Common myeloid progenitor, CD34-positive (primary cell): Measurements from ENCODE around the gene BCAR1.

Source experiments
- CTCF ChIA-PET: fragments of 350-600 bp; sonication (Branson Sonifier 250); formaldehyde crosslinking; loops from one replicate; lab custom pipeline; 2021; ENCODE audit warnings: antibody characterized with exemption; lab: Charles Lee
- POLR2A ChIA-PET: fragments of 350-600 bp; sonication (Branson Sonifier 250); formaldehyde crosslinking; loops from one replicate; lab custom pipeline; 2021; ENCODE audit warnings: antibody characterized with exemption; lab: Charles Lee
- DNase-seq, 3 donors: peaks; one replicate each; pipeline versions ENCODE4 v3.0.0 to v3.0.0-alpha.2; 2013
- H3K27ac ChIP-seq, 2 experiments: 1 replicate in 1 of 2; 2 replicates in 1 of 2; pipeline ENCODE4 v1.7.0; 2013; ENCODE audit warnings: inconsistent platforms in 2 of 2, low read length in 2 of 2, mild to moderate bottlenecking in 2 of 2, low read depth in 1 of 2, moderate library complexity in 1 of 2; ENCODE audit not compliant: severe bottlenecking in 2 of 2, insufficient read depth in 1 of 2, poor library complexity in 1 of 2
- H3K27me3 ChIP-seq, 5 experiments: replicated peaks in 2 of 5; 1 replicate in 3 of 5; 2 replicates in 2 of 5; pipeline versions ENCODE4 v1.6.1 to v1.7.0; 2013; ENCODE audit warnings: low read length in 4 of 5, mild to moderate bottlenecking in 2 of 5, moderate library complexity in 2 of 5, inconsistent platforms in 1 of 5; ENCODE audit not compliant: insufficient read depth in 5 of 5, control insufficient read depth in 4 of 5
- H3K36me3 ChIP-seq, 4 experiments: 1 replicate in 2 of 4; 2 replicates in 2 of 4; pipeline versions ENCODE4 v1.6.1 to v1.7.0; 2013; ENCODE audit warnings: low read length in 3 of 4, control low read depth in 1 of 4, mild to moderate bottlenecking in 1 of 4; ENCODE audit not compliant: control insufficient read depth in 4 of 4, insufficient read depth in 4 of 4
- H3K4me1 ChIP-seq, 4 experiments: 1 replicate in 3 of 4; 2 replicates in 1 of 4; pipeline versions ENCODE4 v1.6.1 to v1.7.1; 2013; ENCODE audit warnings: low read length in 3 of 4, mild to moderate bottlenecking in 3 of 4, control low read depth in 1 of 4, inconsistent platforms in 1 of 4, moderate library complexity in 1 of 4; ENCODE audit not compliant: control insufficient read depth in 4 of 4, insufficient read depth in 4 of 4; ENCODE audit errors: control extremely low read depth in 1 of 4
- H3K4me3 ChIP-seq, 7 experiments: 1 replicate in 4 of 7; 2 replicates in 3 of 7; pipeline versions ENCODE4 v1.5.1 to v1.7.0; 2013; ENCODE audit warnings: mild to moderate bottlenecking in 7 of 7, low read length in 6 of 7, moderate library complexity in 6 of 7, inconsistent platforms in 2 of 7, low read depth in 2 of 7, control low read depth in 1 of 7; ENCODE audit not compliant: insufficient read depth in 4 of 7, control insufficient read depth in 1 of 7; ENCODE audit errors: extremely low read depth in 1 of 7
- H3K9me3 ChIP-seq, 5 experiments: 1 replicate in 4 of 5; 2 replicates in 1 of 5; pipeline versions ENCODE4 v1.6.1 to v1.7.1; 2013; ENCODE audit warnings: low read length in 4 of 5, mild to moderate bottlenecking in 2 of 5, inconsistent platforms in 1 of 5, low read depth in 1 of 5, moderate library complexity in 1 of 5; ENCODE audit not compliant: control insufficient read depth in 4 of 5, insufficient read depth in 2 of 5; ENCODE audit errors: control extremely low read depth in 1 of 5
- WGBS: methylation state at CpG from one replicate; pipeline ENCODE4 v1.1.5; 2013; ENCODE audit not compliant: insufficient coverage; 5-methylcytosine and 5-hydroxymethylcytosine counted together

The BCAR1 gene

GRCh38 chr16:75248536-75249380, 2.7 kb downstream of the BCAR1 start:
- Histone ChIP-seq H3K36me3 (no peaks in the 10 kb centered on the region), H3K4me1 (peaks cover 0 to 15% (median 13%) of the 10 kb centered on the region in 4 experiments), H3K27ac (no peak overlapping the region), H3K27me3 (peaks cover 0 to 97% (median 30%) of the 10 kb centered on the region in 5 experiments), H3K4me3 (no peak overlapping the region), H3K9me3 (no peaks in the 10 kb centered on the region)
- no peak for DNase-seq
- WGBS, result 93% methylated on average over 16 of the region's 17 CpGs
- ChIA-PET CTCF (interaction anchor here (1.8 to 2.2 kb wide), 2 partner anchors 15 kb away, joined by 9 read pairs; no protein-coding TSS in a partner anchor), POLR2A (interaction anchor here (0.6 kb wide), 1 partner anchor 31 kb away, joined by 4 read pairs; no protein-coding TSS in a partner anchor)

GRCh38 chr16:75248142-75248535, 3.3 kb downstream of the BCAR1 start:
- H3K27ac ChIP-seq, result no peak overlapping the region
- no peaks in the 10 kb centered on the region for H3K9me3 ChIP-seq
- ChIA-PET CTCF (interaction anchor here (1.0 to 2.2 kb wide), 2 partner anchors 15 to 131 kb away, joined by 3 to 9 read pairs; no protein-coding TSS in a partner anchor), POLR2A (interaction anchor here (0.6 kb wide), 1 partner anchor 31 kb away, joined by 4 read pairs; no protein-coding TSS in a partner anchor)
- peaks cover 0 to 97% (median 33%) of the 10 kb centered on the region in 5 experiments for H3K27me3 ChIP-seq
- no peaks in the 10 kb centered on the region for H3K36me3 ChIP-seq
- DNase-seq, result no peak
- H3K4me1 ChIP-seq, result peaks cover 0 to 15% (median 13%) of the 10 kb centered on the region in 4 experiments
- H3K4me3 ChIP-seq, result no peak overlapping the region
- 71% methylated on average over 11 of the region's 13 CpGs for WGBS

GRCh38 chr16:75247249-75247648, 4.2 kb downstream of the BCAR1 start:
- POLR2A ChIA-PET, result no interaction called here
- CTCF ChIA-PET, result interaction anchor here (1.0 to 2.2 kb wide), 2 partner anchors 14 to 132 kb away, joined by 3 to 9 read pairs; no protein-coding TSS in a partner anchor
- no peak overlapping the region for H3K27ac ChIP-seq

GRCh38 chr16:75246504-75247205, 4.8 kb downstream of the BCAR1 start:
- peaks cover 0 to 14% (median 12%) of the 10 kb centered on the region in 4 experiments for H3K4me1 ChIP-seq
- H3K27me3 ChIP-seq, result peaks cover 0 to 96% (median 24%) of the 10 kb centered on the region in 5 experiments
- 92% methylated on average over 9 of the region's 12 CpGs for WGBS
- no peak overlapping the region for H3K27ac ChIP-seq
- no peak overlapping the region for H3K4me3 ChIP-seq
- no peaks in the 10 kb centered on the region for H3K9me3 ChIP-seq
- CTCF ChIA-PET, result interaction anchor here (0.7 to 2.2 kb wide), 2 partner anchors 13 kb away, joined by 3 to 9 read pairs; no protein-coding TSS in a partner anchor
- no peak for DNase-seq
- POLR2A ChIA-PET, result no interaction called here
- no peaks in the 10 kb centered on the region for H3K36me3 ChIP-seq

More at GRCh38 chr16:75247249-75247648, 4.2 kb downstream of the BCAR1 start:
- H3K9me3 ChIP-seq, result no peaks in the 10 kb centered on the region
- WGBS, result 97% methylated on average over 13 of the region's 13 CpGs
- no peak for DNase-seq
- H3K27me3 ChIP-seq, result peaks cover 0 to 97% (median 27%) of the 10 kb centered on the region in 5 experiments
- no peak overlapping the region for H3K4me3 ChIP-seq
- H3K36me3 ChIP-seq, result no peaks in the 10 kb centered on the region
- H3K4me1 ChIP-seq, result peaks cover 0 to 15% (median 13%) of the 10 kb centered on the region in 4 experiments

- H3K27ac ChIP-seq, result no peak overlapping the region
- POLR2A ChIA-PET, result no interaction called here
Observed at GRCh38 chr16:75244844-75245758, 6.3 kb downstream of the BCAR1 start.

GRCh38 chr16:75244225-75244809, 7.1 kb downstream of the BCAR1 start:
- 93% methylated on average over 7 of the region's 7 CpGs for WGBS
- no peak for DNase-seq
- H3K27ac ChIP-seq, result no peak overlapping the region
- CTCF ChIA-PET, result interaction anchor here (1.0 kb wide), 1 partner anchor 10 kb away, joined by 3 read pairs; no protein-coding TSS in a partner anchor
- POLR2A ChIA-PET, result no interaction called here
- H3K4me1 ChIP-seq, result no peaks in the 10 kb centered on the region
- H3K9me3 ChIP-seq, result no peaks in the 10 kb centered on the region
- no peak overlapping the region for H3K4me3 ChIP-seq
- H3K36me3 ChIP-seq, result no peaks in the 10 kb centered on the region
- H3K27me3 ChIP-seq, result peaks cover 0 to 96% (median 16%) of the 10 kb centered on the region in 5 experiments

More at GRCh38 chr16:75244844-75245758, 6.3 kb downstream of the BCAR1 start:
- no peak for DNase-seq
- H3K4me3 ChIP-seq, result no peak overlapping the region
- CTCF ChIA-PET, result interaction anchor here (1.0 kb wide), 1 partner anchor 11 kb away, joined by 3 read pairs; no protein-coding TSS in a partner anchor
- peaks cover 0 to 3% (median under 1%) of the 10 kb centered on the region in 4 experiments for H3K4me1 ChIP-seq
- WGBS, result 77% methylated on average over 18 of the region's 25 CpGs
- no peaks in the 10 kb centered on the region for H3K9me3 ChIP-seq
- H3K36me3 ChIP-seq, result no peaks in the 10 kb centered on the region
- H3K27me3 ChIP-seq, result peaks cover 0 to 96% (median 22%) of the 10 kb centered on the region in 5 experiments
